Smooth muscle cell of trachea (primary cell): ENCODE measurements around the gene CCDC47. TPM values are rescaled to one million over a fixed set of nuclear protein-coding genes. Genes with fewer than 3 reads are reported as not detected.

ENCODE experiments used
- total RNA-seq: library from RNA; depleted of rRNA; stranded (reverse); fragments of >200 nt; gene quantifications from 2 replicates; pipeline ENCODE4 v1.2.1, GENCODE V29; 2014

Gene CCDC47
- 65.5 and 71.6 TPM in 2 replicates for total RNA-seq

GRCh38 chr17:63773272-63774140 lies at the start of gene CCDC47:
TSS of gene CCDC47 (minus strand) at chr17:63773597. CDS start at chr17:63766175, 7,422 bp downstream.

GRCh38 chr17:63774141-63774968 lies 958 bp upstream of the CCDC47 start, which contains the start of gene DDX42:
TSS of gene DDX42 (plus strand) at chr17:63774170. CDS start at chr17:63787050, 12,880 bp downstream.

GRCh38 chr17:63741408-63742173 lies 31.8 kb downstream of the CCDC47 start, which contains the start of gene STRADA:
TSS of gene STRADA (minus strand) at chr17:63741799. CDS start at chr17:63728369, 13,430 bp downstream.

DNA sequence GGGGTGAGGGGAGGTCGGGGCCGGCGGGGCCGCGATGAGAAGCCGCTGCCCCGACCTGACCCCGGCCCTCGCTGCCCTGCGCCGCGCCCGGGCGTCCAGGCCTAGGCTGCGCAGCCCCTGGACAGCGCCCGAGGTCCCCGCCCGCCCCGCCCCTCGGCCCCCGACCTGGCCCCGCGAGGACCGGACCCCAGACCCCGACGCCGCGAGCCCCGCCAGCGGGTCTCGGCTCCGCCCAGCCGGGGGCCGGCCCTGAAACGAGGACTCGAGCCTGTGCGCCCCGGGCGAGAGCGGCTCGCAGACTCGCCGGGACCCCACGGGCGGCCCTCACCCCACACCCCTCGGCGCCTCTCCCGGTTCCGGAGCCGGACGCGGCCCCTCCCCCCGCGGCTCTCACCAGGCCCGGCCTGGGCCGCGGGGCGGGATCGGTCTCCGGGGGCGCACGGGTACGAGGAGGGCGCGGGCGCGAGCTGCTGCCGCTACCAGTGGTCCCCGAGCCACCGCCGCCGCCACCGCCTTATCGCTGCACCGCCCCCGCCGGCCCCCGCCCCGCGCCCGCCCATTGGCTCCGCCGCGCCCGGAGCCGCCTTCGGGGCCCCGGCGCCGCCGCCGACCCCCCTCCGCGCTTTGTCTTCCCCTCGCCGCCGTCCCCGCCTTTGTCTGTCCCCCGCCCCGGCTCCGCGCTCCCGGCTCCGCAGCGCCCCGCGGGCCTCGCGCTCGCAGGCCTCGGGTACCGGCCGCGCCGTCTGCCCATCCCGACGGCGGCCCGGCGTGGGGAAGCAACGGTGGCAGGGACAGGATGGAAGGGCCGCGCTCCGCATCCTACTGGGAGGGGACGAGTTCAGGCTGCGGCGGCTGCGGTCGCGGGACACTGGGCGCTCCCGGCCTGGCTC lies 73.5 kb downstream of the CCDC47 start, which contains the start of gene LIMD2:
LIMD2 (minus strand) TSS at position 488 of the 890 bp plus-strand sequence. CDS start 827 bp downstream, outside the sequence.

Other genes starting within 250 kb of the CCDC47 start
- gene DCAF7, start 223.1 kb downstream of the CCDC47 start, total RNA-seq = 17.2 and 17.9 TPM in 2 replicates
- gene TACO1, start 172.7 kb downstream of the CCDC47 start, total RNA-seq = 27.1 and 37.5 TPM in 2 replicates
- gene MAP3K3, start 151.2 kb downstream of the CCDC47 start, total RNA-seq = 36.4 TPM in 2 replicates
- gene LIMD2, start 73.5 kb downstream of the CCDC47 start, total RNA-seq = 3.5 and 4.3 TPM in 2 replicates
- gene STRADA, start 31.8 kb downstream of the CCDC47 start, total RNA-seq = 21.5 and 28.2 TPM in 2 replicates
- 68.6 and 86.4 TPM in 2 replicates for gene DDX42, start 573 bp upstream of the CCDC47 start, total RNA-seq
- 55.1 and 101 TPM in 2 replicates for gene PSMC5, start 53.8 kb upstream of the CCDC47 start, total RNA-seq
- 62.3 and 101 TPM in 2 replicates for gene FTSJ3, start 54.1 kb upstream of the CCDC47 start, total RNA-seq
- 120 and 133 TPM in 2 replicates for gene SMARCD2, start 69.1 kb upstream of the CCDC47 start, total RNA-seq
- gene CSH2, start 100.1 kb upstream of the CCDC47 start, total RNA-seq = not detected in 2 replicates
- gene GH2, start 108.3 kb upstream of the CCDC47 start, total RNA-seq = not detected in 2 replicates
- not detected in 2 replicates for gene CSH1, start 123.0 kb upstream of the CCDC47 start, total RNA-seq
- gene CSHL1, start 137.7 kb upstream of the CCDC47 start, total RNA-seq = 0.15 TPM in 1 of 2 replicates, not detected in the other
- gene GH1, start 145.2 kb upstream of the CCDC47 start, total RNA-seq = not detected in 2 replicates
- 0.15 and 0.17 TPM in 2 replicates for gene CD79B, start 158.7 kb upstream of the CCDC47 start, total RNA-seq
- under 0.01 and 0.15 TPM in 2 replicates for gene SCN4A, start 199.3 kb upstream of the CCDC47 start, total RNA-seq
- gene PRR29, start 224.8 kb upstream of the CCDC47 start, total RNA-seq = 1.5 and 1.8 TPM in 2 replicates
- gene ICAM2, start 247.0 kb upstream of the CCDC47 start, total RNA-seq = 1.2 and 4.1 TPM in 2 replicates